ENCODE measurements around the gene RASA3. TPM values are rescaled to one million over a fixed set of nuclear protein-coding genes. Genes with fewer than 3 reads are reported as not detected.

Gene RASA3
- total and polyA plus RNA-seq, 2 donors (not counting 3 experiments of a cell fraction or from before 2014, with no cell fraction given), result 26.5 to 53.8 TPM

- TF ChIP-seq CTCF (IDR thresholded peaks at IDR 0.05; ENCODE audit: extremely low read depth in 1 of 2, insufficient read depth in 1 of 2, low read depth in 1 of 2, low read length in 2 of 2), result no peak
- TF ChIP-seq FOS (IDR thresholded peaks at IDR 0.05; ENCODE audit: borderline replicate concordance, insufficient read depth, low read length), result no peak
- no peak for TF ChIP-seq POLR2A (IDR thresholded peaks at IDR 0.05; ENCODE audit: low read depth, low read length)
- no peak for TF ChIP-seq POLR2AphosphoS5 (IDR thresholded peaks at IDR 0.05; ENCODE audit: insufficient read depth, low read depth, low read length)
- BruUV-seq (replicated peaks), result no TSS peak
- dilution Hi-C loops (cut with MboI; ENCODE audit: extremely low pct_ligation_motif_present, low sequenced_read_pairs), result no loop called here
- no peaks in the 10 kb centered on the region for H3K4me1 ChIP-seq (ENCODE audit: control insufficient read depth, extremely low read depth, insufficient read depth, low read length)
- H3K9ac ChIP-seq (replicated peaks; ENCODE audit: extremely low read depth, insufficient read depth, low read length), result no peak overlapping the region
- H3K27me3 ChIP-seq (ENCODE audit: control insufficient read depth in 2 of 2, insufficient read depth in 2 of 2, low read length in 2 of 2), result no peaks in the 10 kb centered on the region
- intact Hi-C loops (cut with micrococcal nuclease), result no loop called here
- H3K4me2 ChIP-seq (ENCODE audit: insufficient read depth, low read length), result no peak overlapping the region
- H2AFZ ChIP-seq (ENCODE audit: low read depth, low read length), result no peak overlapping the region
- no peak overlapping the region for H3K27ac ChIP-seq (ENCODE audit: insufficient read depth, low read depth, low read length)
- POLR2A ChIA-PET, result no interaction called here
- H3K36me3 ChIP-seq (ENCODE audit: control insufficient read depth in 2 of 2, extremely low read depth in 1 of 2, insufficient read depth in 2 of 2, low read length in 2 of 2), result peaks cover 0 to 11% of the 10 kb centered on the region in 2 experiments
- CTCF ChIA-PET, result no interaction called here
- H3K9me1 ChIP-seq (replicated peaks; ENCODE audit: control insufficient read depth, extremely low read depth, insufficient read depth, low read length), result no peaks in the 10 kb centered on the region
- DNase-seq (ENCODE audit: low read depth, low spot score) (no peak), FAIRE-seq (no peak)
- peaks cover 3% of the 10 kb centered on the region for H4K20me1 ChIP-seq (replicated peaks; ENCODE audit: control insufficient read depth, extremely low read depth, insufficient read depth, low read length)
- H3K79me2 ChIP-seq (ENCODE audit: control insufficient read depth, insufficient read depth, low read length), result peaks cover 79% of the 10 kb centered on the region
- H3K9me3 ChIP-seq (replicated peaks; ENCODE audit: control insufficient read depth, insufficient read depth, low read length), result no peaks in the 10 kb centered on the region
- H3K4me3 ChIP-seq (replicated peaks in 1 of 3; ENCODE audit: insufficient read depth in 1 of 3, low read depth in 1 of 3, low read length in 3 of 3), result no peak overlapping the region
Measured at GRCh38 chr13:114042066-114042815, 90.2 kb downstream of the RASA3 start.

- intact Hi-C loops (cut with micrococcal nuclease), result no loop called here
- TF ChIP-seq POLR2A (IDR thresholded peaks at IDR 0.05; ENCODE audit: low read depth, low read length), result no peak
- Histone ChIP-seq H3K4me2 (ENCODE audit: insufficient read depth, low read length) (no peak overlapping the region), H3K9me1 (replicated peaks; ENCODE audit: control insufficient read depth, extremely low read depth, insufficient read depth, low read length) (no peaks in the 10 kb centered on the region), H4K20me1 (replicated peaks; ENCODE audit: control insufficient read depth, extremely low read depth, insufficient read depth, low read length) (peaks cover under 1% of the 10 kb centered on the region), H3K9me3 (replicated peaks; ENCODE audit: control insufficient read depth, insufficient read depth, low read length) (no peaks in the 10 kb centered on the region), H3K27me3 (ENCODE audit: control insufficient read depth in 2 of 2, insufficient read depth in 2 of 2, low read length in 2 of 2) (no peaks in the 10 kb centered on the region), H3K4me1 (ENCODE audit: control insufficient read depth, extremely low read depth, insufficient read depth, low read length) (no peaks in the 10 kb centered on the region), H3K9ac (replicated peaks; ENCODE audit: extremely low read depth, insufficient read depth, low read length) (no peak overlapping the region), H3K79me2 (ENCODE audit: control insufficient read depth, insufficient read depth, low read length) (peaks cover 78% of the 10 kb centered on the region), H3K27ac (ENCODE audit: insufficient read depth, low read depth, low read length) (no peak overlapping the region), H3K4me3 (replicated peaks in 1 of 3; ENCODE audit: insufficient read depth in 1 of 3, low read depth in 1 of 3, low read length in 3 of 3) (no peak overlapping the region), H2AFZ (ENCODE audit: low read depth, low read length) (no peak overlapping the region), H3K36me3 (ENCODE audit: control insufficient read depth in 2 of 2, extremely low read depth in 1 of 2, insufficient read depth in 2 of 2, low read length in 2 of 2) (peaks cover 0 to 11% of the 10 kb centered on the region in 2 experiments)
- CTCF ChIA-PET, result no interaction called here
- POLR2A ChIA-PET, result no interaction called here
- DNase-seq (ENCODE audit: low read depth, low spot score) (no peak), FAIRE-seq (no peak)
- BruUV-seq (replicated peaks), result no TSS peak
- dilution Hi-C loops (cut with MboI; ENCODE audit: extremely low pct_ligation_motif_present, low sequenced_read_pairs), result no loop called here
Measured at GRCh38 chr13:114041493-114041892, 90.9 kb downstream of the RASA3 start.

Measured in endothelial cell of umbilical vein (primary cell).